Measurements from ENCODE around the gene LDLRAP1.

The LDLRAP1 gene

GRCh38 chr1:25564777-25565574, 21.6 kb downstream of the LDLRAP1 start:
- peak overlapping the region; percentile 65 to 75 for H3K27ac Mint-ChIP-seq

GRCh38 chr1:25565626-25566025, 22.2 kb downstream of the LDLRAP1 start:
- peak overlapping the region; percentile 75 to 82 for H3K27ac Mint-ChIP-seq
- H3K9me3 Mint-ChIP-seq, result no peaks in the 10 kb centered on the region
- no peak for ATAC-seq (replicated peaks)
- H3K36me3 Mint-ChIP-seq (ENCODE audit: insufficient read depth), result peaks cover 26% of the 10 kb centered on the region
- no peak for DNase-seq
- H3K4me3 Mint-ChIP-seq, result peak overlapping the region; percentile 40 to 67
- H3K4me1 Mint-ChIP-seq (ENCODE audit: low read depth in 2 of 2), result peaks cover 38 to 42% of the 10 kb centered on the region in 2 donors
- no peaks in the 10 kb centered on the region for H3K27me3 Mint-ChIP-seq

More at GRCh38 chr1:25564777-25565574, 21.6 kb downstream of the LDLRAP1 start:
- Mint-ChIP-seq H3K4me1 (ENCODE audit: low read depth in 2 of 2) (peaks cover 38 to 43% of the 10 kb centered on the region in 2 donors), H3K27me3 (no peaks in the 10 kb centered on the region), H3K9me3 (no peaks in the 10 kb centered on the region), H3K36me3 (ENCODE audit: insufficient read depth) (peaks cover 26% of the 10 kb centered on the region), H3K4me3 (peak overlapping the region; percentile 65 to 67)
- ATAC-seq (replicated peaks) (no peak), DNase-seq (no peak)

- peak overlapping the region; percentile 82 to 83 for H3K27ac Mint-ChIP-seq
- ATAC-seq (replicated peaks), result no peak
- no peaks in the 10 kb centered on the region for H3K9me3 Mint-ChIP-seq
- no peak for DNase-seq
- peaks cover 38 to 42% of the 10 kb centered on the region in 2 donors for H3K4me1 Mint-ChIP-seq (ENCODE audit: low read depth in 2 of 2)
- H3K36me3 Mint-ChIP-seq (ENCODE audit: insufficient read depth), result peaks cover 26% of the 10 kb centered on the region
- H3K27me3 Mint-ChIP-seq, result no peaks in the 10 kb centered on the region
- peak overlapping the region in 1 of 2 donors; percentile 48 for H3K4me3 Mint-ChIP-seq
Observed at GRCh38 chr1:25566176-25566729, 22.8 kb downstream of the LDLRAP1 start.

GRCh38 chr1:25566730-25567341, 23.4 kb downstream of the LDLRAP1 start:
- H3K27ac Mint-ChIP-seq, result peak overlapping the region; percentile 82 to 83
- peak overlapping the region in 1 of 2 donors; percentile 48 for H3K4me3 Mint-ChIP-seq
- no peak for ATAC-seq (replicated peaks)
- peaks cover 26% of the 10 kb centered on the region for H3K36me3 Mint-ChIP-seq (ENCODE audit: insufficient read depth)
- H3K9me3 Mint-ChIP-seq, result no peaks in the 10 kb centered on the region
- no peaks in the 10 kb centered on the region for H3K27me3 Mint-ChIP-seq
- DNase-seq, result no peak
- peaks cover 33 to 39% of the 10 kb centered on the region in 2 donors for H3K4me1 Mint-ChIP-seq (ENCODE audit: low read depth in 2 of 2)

- H3K4me3 Mint-ChIP-seq, result no peak overlapping the region
- ATAC-seq (replicated peaks), result no peak
Observed at GRCh38 chr1:25567710-25568089, 24.3 kb downstream of the LDLRAP1 start.

GRCh38 chr1:25568090-25568833, 24.9 kb downstream of the LDLRAP1 start:
- Mint-ChIP-seq H3K27ac (peak overlapping the region in 1 of 2 donors; percentile 67), H3K4me1 (ENCODE audit: low read depth in 2 of 2) (peaks cover 23 to 35% of the 10 kb centered on the region in 2 donors)

More at GRCh38 chr1:25567710-25568089, 24.3 kb downstream of the LDLRAP1 start:
- Mint-ChIP-seq H3K4me1 (ENCODE audit: low read depth in 2 of 2) (peaks cover 28 to 36% of the 10 kb centered on the region in 2 donors), H3K27me3 (no peaks in the 10 kb centered on the region), H3K36me3 (ENCODE audit: insufficient read depth) (peaks cover 24% of the 10 kb centered on the region), H3K9me3 (no peaks in the 10 kb centered on the region), H3K27ac (peak overlapping the region in 1 of 2 donors; percentile 67)
- DNase-seq, result no peak

GRCh38 chr1:25568834-25569596, 25.6 kb downstream of the LDLRAP1 start:
- DNase-seq (no peak), ATAC-seq (replicated peaks) (no peak)
- H3K36me3 Mint-ChIP-seq (ENCODE audit: insufficient read depth), result peaks cover 22% of the 10 kb centered on the region
- H3K27ac Mint-ChIP-seq, result peak overlapping the region in 1 of 2 donors; percentile 52
- H3K27me3 Mint-ChIP-seq, result no peaks in the 10 kb centered on the region
- H3K4me3 Mint-ChIP-seq, result no peak overlapping the region
- H3K4me1 Mint-ChIP-seq (ENCODE audit: low read depth in 2 of 2), result peaks cover 23 to 34% of the 10 kb centered on the region in 2 donors
- H3K9me3 Mint-ChIP-seq, result no peaks in the 10 kb centered on the region

More at GRCh38 chr1:25568090-25568833, 24.9 kb downstream of the LDLRAP1 start:
- no peak for ATAC-seq (replicated peaks)
- Mint-ChIP-seq H3K9me3 (no peaks in the 10 kb centered on the region), H3K27me3 (no peaks in the 10 kb centered on the region), H3K4me3 (no peak overlapping the region), H3K36me3 (ENCODE audit: insufficient read depth) (peaks cover 22% of the 10 kb centered on the region)
- DNase-seq, result no peak

GRCh38 chr1:25569597-25570396, 26.4 kb downstream of the LDLRAP1 start:
- DNase-seq (no peak), ATAC-seq (replicated peaks) (no peak)
- peaks cover 16% of the 10 kb centered on the region for H3K36me3 Mint-ChIP-seq (ENCODE audit: insufficient read depth)
- H3K27me3 Mint-ChIP-seq, result no peaks in the 10 kb centered on the region
- no peaks in the 10 kb centered on the region for H3K9me3 Mint-ChIP-seq
- H3K4me1 Mint-ChIP-seq (ENCODE audit: low read depth in 2 of 2), result peaks cover 18 to 35% of the 10 kb centered on the region in 2 donors
- peak overlapping the region in 1 of 2 donors; percentile 52 for H3K27ac Mint-ChIP-seq
- H3K4me3 Mint-ChIP-seq, result no peak overlapping the region

GRCh38 chr1:25570798-25571521, 27.6 kb downstream of the LDLRAP1 start:
- H3K4me1 Mint-ChIP-seq (ENCODE audit: low read depth in 2 of 2), result peaks cover 16 to 28% of the 10 kb centered on the region in 2 donors
- H3K27me3 Mint-ChIP-seq, result no peaks in the 10 kb centered on the region
- no peak overlapping the region for H3K4me3 Mint-ChIP-seq
- peak overlapping the region in 1 of 2 donors; percentile 57 for H3K27ac Mint-ChIP-seq
- DNase-seq (no peak), ATAC-seq (replicated peaks) (no peak)
- H3K36me3 Mint-ChIP-seq (ENCODE audit: insufficient read depth), result peaks cover 16% of the 10 kb centered on the region
- no peaks in the 10 kb centered on the region for H3K9me3 Mint-ChIP-seq

GRCh38 chr1:25571522-25571970, 28.1 kb downstream of the LDLRAP1 start:
- H3K4me3 Mint-ChIP-seq, result no peak overlapping the region
- H3K27me3 Mint-ChIP-seq, result no peaks in the 10 kb centered on the region
- peaks cover 16% of the 10 kb centered on the region for H3K36me3 Mint-ChIP-seq (ENCODE audit: insufficient read depth)
- H3K9me3 Mint-ChIP-seq, result no peaks in the 10 kb centered on the region
- ATAC-seq (replicated peaks) (no peak), DNase-seq (no peak)
- peaks cover 10 to 25% of the 10 kb centered on the region in 2 donors for H3K4me1 Mint-ChIP-seq (ENCODE audit: low read depth in 2 of 2)
- H3K27ac Mint-ChIP-seq, result peak overlapping the region in 1 of 2 donors; percentile 57

- ATAC-seq (replicated peaks) (no peak), DNase-seq (no peak)
- peak overlapping the region in 1 of 2 donors; percentile 57 for H3K27ac Mint-ChIP-seq
Observed at GRCh38 chr1:25572107-25572506, 28.7 kb downstream of the LDLRAP1 start.

More at GRCh38 chr1:25572107-25572506, 28.7 kb downstream of the LDLRAP1 start:
- H3K27me3 Mint-ChIP-seq, result no peaks in the 10 kb centered on the region
- no peaks in the 10 kb centered on the region for H3K9me3 Mint-ChIP-seq
- H3K36me3 Mint-ChIP-seq (ENCODE audit: insufficient read depth), result peaks cover 16% of the 10 kb centered on the region
- H3K4me3 Mint-ChIP-seq, result no peak overlapping the region
- H3K4me1 Mint-ChIP-seq (ENCODE audit: low read depth in 2 of 2), result peaks cover 9 to 25% of the 10 kb centered on the region in 2 donors
